NB4 (cell line): ENCODE results near the gene ABTB2.

Experiments used
- CTCF ChIP-seq: IDR thresholded peaks from one replicate; pipeline ENCODE4 v1.5.1; 2012; ENCODE audit warnings: low read depth, low read length
- MAX ChIP-seq: IDR thresholded peaks from 2 replicates; pipeline ENCODE4 v1.6.1; 2011; ENCODE audit warnings: low read depth, low read length
- POLR2A ChIP-seq: IDR thresholded peaks from 2 replicates; pipeline ENCODE4 v1.6.1; 2011; ENCODE audit warnings: mild to moderate bottlenecking; ENCODE audit not compliant: insufficient read length; ENCODE audit errors: extremely low read depth

GRCh38 chr11:34114471-34114870 lies 243.3 kb downstream of the ABTB2 start:
- TF ChIP-seq CTCF (no peak), MAX (no peak), POLR2A (no peak)
